Measurements from ENCODE around the gene DEGS2.

Gene DEGS2

DNA sequence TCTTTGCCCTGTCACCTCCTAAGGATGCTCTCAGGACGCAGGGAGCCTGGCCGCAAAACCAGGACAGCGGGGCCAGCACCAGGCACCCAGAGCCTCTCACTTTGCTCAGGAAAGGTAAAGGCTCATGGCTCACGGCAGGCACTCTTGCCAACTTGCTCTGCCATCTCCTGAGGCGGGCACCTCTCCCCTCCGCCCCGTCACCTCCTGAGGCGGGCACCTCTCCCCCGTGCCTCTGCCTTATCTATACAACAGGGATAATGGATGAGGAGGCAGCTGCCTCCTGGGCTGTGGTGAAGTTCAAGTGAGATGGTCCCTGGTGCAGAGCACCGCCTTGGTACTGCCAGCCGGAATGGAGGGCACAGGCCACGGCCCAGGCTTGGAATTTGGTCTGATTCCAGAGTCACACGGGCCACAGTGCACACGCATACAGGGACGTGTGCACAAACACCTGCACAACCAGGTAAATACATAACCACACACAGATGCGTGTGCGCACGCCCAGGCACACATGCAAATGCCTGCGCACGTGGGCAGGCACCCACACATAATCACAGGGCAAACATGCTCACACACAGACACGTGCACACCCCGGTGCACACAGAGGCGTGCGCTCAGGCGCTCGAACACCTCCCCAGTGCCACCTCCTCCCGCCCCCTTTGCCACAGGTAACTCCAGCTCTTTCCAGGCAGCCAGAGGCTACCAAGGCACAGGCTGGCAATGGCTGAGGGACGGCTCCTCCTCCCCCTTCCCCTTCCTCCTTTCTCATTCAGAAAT, 11.6 kb downstream of the DEGS2 start:
- DNase-seq, result no peak

DNA sequence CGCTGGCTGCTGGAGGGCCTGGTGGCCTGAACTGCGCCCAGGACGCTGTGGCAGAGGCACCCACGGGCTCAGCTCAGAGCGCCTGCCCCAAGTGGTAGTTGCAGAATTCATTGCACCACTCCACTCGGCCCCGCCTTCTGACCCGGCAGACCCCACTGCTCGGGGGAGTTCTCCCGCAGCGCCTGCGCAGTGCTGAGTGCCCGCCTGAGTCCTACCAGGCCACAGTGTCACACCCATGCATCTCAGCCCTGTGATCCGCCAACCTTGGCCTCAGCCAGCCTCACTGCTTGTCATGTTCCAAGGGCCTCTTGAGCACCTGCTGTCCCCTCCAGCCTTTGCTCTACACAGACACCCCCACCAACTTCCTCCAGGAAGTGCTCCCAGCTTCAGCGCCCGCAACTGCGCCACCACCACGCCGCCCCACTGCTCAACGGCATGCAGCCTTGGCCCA, 12.2 kb downstream of the DEGS2 start:
- peak; percentile 76 for DNase-seq

DNA sequence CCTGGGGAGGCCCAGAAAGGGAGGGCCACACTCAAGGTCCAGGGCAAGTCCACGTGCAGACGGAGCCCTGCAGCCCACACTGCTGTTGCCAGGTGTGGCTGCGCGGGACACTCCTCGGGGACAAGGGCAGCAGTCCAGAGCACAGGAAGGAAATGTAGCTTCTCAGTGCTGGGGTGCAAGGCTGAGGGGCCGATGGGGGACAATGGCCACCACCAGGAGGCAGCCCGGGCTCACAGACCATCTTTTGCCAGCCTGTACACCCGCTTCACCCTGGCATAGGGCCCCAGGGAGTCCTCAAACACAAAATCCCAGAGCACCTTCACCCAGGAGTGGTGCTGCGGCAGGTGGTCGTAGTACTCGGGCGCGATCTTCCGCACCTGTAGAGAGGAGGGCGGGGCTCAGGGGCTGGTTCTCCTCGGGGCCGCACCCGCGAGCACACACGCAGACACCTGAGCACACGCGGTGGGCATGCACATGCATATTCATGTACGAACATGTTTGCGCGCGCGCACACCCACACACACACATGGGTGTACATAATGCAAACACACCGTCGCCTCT, 12.8 kb downstream of the DEGS2 start:
- DNase-seq, result peak; percentile 67

- DNase-seq, result no peak
Measured at GRCh38 chr14:100145682-100146464, 13.6 kb downstream of the DEGS2 start.

DNA sequence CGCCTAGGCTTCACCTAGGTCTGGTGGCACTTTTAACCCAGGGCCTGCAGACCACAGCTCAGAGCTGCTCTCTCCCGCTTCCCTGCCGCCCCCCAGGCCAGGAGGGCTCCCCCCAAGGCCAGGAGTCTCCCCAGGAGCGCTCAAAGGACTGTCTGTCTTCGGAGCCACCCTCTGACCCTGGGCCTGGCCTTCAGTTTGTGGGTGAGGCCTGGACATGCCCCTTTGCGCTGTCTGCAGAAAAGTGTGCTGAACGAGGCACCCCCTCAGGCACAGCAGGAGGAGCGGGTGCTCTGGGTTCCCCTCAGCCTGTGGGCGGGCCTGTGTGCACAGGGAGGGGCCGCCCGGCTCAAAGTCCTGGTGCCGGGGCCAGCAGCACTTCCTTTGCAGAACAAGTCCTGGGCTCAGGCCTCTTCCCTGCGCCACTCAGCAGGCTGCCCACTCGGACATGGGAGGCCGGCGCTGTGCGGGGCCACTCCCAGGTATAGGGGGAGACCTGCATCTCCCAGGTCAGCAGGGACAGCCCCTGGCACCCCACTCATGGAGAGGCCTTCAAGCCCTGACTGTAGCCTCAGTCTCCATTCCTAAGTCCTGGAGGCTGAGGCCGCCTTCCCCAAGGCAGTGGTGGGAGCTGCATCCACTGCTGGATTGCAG, 14.3 kb downstream of the DEGS2 start:
- DNase-seq, result peak; percentile 67

DNA sequence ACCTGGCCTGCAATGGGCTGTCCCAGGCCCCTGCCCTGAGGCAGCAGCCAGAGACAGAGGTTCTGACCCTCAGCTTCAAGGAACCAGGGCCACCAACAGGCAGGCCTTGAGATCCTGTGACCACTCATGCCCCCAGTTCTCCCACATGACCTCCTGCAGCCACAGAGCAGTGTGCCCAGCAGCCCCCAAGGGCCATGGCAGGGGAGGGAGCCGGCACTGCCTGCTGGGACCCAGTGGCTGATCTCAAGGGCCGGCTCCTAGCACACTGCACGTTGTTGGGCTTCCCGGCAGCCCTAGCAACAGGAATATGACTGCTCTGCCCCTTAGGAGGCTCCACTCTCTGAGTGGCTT, 14.8 kb downstream of the DEGS2 start:
- no peak for DNase-seq

DNA sequence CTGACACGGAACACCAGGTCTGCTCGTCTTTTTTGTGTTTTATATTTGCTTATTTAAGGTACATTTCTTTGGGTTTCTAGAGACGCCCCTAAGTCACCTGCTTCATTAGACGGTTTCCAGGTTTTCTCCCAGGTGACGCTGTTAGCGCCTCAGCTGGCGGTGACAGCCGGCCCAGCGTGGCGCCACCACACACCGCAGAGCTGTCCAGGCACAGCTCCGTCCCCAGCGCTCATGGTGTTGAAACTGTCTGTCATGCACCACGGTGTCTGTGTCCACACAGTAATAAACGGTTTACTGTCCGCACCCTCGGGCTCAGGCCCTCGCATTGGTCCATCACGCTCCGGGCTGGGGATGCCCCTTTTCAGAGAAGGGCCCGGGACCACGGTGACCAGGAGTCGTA, 15.5 kb downstream of the DEGS2 start:
- no peak for DNase-seq

DNA sequence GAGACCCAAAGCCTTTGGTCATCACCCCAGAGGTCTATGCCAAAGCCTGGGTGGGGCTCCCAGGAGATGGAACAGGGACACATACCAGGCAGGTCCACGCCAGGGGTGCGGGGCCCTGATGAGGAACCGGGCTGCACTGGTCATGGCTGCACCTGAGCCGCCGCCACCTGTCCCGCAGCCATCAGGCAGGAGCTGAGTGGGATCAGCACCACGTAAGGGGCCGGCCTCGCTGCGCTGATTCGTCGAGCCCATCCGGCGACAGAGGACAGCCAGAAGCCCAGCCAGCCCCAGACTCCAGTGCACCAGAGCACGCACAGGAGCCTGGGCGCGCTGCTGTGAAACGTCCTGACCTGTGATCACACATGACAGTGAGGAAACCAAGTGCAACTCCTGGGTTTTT, 15.9 kb downstream of the DEGS2 start:
- DNase-seq, result no peak

GRCh38 chr14:100142073-100143040, 17.1 kb downstream of the DEGS2 start:
- peak; percentile 99 for DNase-seq

DNA sequence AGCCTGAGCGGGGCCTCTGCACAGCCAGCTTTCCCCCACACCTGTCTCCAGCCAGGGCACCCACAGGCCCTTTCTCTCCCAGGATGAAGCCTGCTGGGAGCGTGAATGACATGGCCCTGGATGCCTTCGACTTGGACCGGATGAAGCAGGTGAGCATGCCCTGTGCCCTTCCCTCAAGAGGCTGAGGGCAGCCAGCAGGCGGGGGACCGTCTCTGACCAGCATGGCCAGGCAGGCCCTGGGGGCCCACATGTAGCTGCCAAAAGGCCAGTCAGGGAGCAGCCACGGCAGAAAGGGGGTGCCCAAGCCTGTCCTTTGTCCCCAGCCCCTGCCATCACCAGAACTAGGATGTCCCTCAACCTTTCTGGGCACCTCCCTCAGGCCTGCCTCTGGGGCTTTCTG, 18.3 kb downstream of the DEGS2 start:
- no peak for DNase-seq

- DNase-seq, result peak; percentile 85
Measured at GRCh38 chr14:100140452-100141078, 18.9 kb downstream of the DEGS2 start.

DNA sequence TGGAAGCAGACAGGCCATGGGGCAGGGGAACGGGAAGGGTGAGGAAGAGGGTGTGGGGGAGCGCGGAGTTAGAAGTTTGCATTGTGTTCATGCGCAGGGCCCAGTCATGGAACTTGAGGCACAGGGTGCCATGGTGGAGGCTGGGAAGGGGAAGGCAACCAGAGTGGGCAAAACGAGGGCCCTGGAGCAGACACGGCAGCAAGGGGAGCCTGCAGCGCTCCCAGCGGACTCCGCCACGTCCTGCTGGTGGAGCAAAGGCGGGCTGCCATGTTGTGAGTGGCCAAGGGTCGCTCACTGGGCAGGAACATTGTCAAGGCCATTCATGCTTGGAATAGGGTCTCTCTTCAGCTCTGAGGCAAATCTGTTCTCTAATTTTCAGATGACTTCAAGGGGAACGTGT, 20.5 kb downstream of the DEGS2 start:
- DNase-seq, result no peak

DNA sequence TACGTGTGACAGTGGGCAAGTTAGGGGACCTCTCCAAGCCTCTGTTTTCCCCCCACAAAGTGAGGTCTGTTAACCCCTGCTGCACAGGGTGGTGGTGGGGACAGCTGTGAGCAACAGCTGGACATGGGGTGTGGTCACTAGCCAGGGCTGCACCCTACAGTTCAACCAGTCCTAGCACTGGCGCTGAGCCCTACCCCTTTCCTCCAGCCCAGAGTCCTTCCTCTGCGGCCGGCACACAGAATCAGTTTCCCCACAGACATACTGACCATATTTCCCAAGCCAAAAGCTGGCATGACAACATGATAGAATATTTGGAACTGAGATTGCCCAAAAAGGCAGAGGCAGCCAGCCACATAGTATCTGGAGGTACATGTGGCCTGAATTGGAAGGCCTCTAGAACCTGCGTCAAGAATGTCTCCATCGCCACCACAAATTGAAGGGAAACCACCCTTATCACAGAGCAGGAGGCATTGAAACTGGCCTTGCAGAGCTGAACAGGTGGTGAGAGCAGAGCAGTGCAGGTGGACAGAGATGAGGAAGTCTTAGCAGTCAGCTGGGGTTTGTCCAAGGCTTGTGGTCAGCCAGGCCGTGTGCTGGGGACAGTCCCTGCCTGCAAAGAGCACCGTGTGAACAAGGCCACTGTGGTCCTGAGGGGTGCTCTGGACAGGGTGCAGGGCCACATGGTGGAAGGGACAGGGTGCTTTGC, 21.2 kb downstream of the DEGS2 start:
- peak; percentile 34 for DNase-seq

DNA sequence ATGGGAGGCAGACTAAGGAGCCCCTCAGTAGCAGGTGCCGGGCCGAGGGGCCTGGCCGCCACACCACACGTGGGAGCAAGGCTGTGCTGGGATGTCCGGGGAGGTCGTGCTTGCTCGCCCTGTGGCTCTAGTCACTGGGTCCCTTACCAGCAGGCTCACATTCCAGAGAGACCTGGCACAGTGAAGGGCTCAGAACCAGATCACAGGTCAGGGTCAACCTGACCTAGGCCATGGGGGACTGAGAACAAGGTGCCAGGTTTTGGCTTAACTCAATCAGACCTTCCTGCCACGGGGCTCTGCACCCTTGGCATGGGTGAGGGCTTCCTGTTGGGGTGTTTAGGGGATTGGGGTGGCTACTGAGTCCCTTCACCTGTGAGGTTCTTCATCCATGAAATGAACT, 22.3 kb downstream of the DEGS2 start:
- DNase-seq, result no peak

GRCh38 chr14:100135784-100136183, 23.7 kb downstream of the DEGS2 start:
- DNase-seq, result no peak

GRCh38 chr14:100135073-100135472, 24.4 kb downstream of the DEGS2 start:
- no peak for DNase-seq

GRCh38 chr14:100134586-100134985, 24.9 kb downstream of the DEGS2 start:
- DNase-seq, result no peak

DNA sequence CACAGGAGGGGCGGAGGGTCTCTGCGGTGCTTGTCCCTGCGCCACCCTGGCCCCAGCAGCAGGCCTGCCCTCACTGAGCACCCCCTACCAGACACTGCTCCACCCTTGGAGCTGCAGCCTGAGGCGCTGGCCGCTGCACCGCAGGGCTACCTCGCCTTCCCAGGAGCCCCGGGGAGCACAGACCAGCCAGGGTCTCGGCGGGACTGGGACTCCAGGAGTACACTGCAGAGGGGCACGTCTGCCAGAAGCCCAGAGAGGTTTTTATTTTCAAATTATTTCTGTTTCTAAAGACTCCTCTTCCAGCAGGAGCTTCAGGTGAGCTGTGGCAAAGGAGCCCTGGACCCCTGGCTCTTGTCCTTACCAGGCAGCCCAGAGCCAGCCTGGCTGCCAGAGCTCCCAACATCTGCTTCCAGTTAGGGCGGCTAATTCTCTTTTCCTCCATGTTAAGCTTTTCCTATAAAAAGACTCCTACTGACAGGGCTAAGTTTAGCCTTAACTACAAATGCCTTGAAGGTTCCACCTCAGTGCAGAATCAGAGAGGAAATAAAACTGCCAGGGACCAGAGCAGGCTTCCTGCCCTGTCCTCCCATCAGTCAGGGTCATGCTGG, 26.4 kb downstream of the DEGS2 start:
- no peak for DNase-seq

GRCh38 chr14:100132161-100132902, 27.1 kb downstream of the DEGS2 start:
- DNase-seq, result peak; percentile 57

GRCh38 chr14:100131181-100131580, 28.3 kb downstream of the DEGS2 start:
- no peak for DNase-seq

Data from hematopoietic multipotent progenitor cell treated with erythropoietin and hydrocortisone succinate and interleukin-3 and kit ligand, for 6 days (in vitro differentiated cells).